ENCODE results near the gene RAB10.

The RAB10 gene

DNA sequence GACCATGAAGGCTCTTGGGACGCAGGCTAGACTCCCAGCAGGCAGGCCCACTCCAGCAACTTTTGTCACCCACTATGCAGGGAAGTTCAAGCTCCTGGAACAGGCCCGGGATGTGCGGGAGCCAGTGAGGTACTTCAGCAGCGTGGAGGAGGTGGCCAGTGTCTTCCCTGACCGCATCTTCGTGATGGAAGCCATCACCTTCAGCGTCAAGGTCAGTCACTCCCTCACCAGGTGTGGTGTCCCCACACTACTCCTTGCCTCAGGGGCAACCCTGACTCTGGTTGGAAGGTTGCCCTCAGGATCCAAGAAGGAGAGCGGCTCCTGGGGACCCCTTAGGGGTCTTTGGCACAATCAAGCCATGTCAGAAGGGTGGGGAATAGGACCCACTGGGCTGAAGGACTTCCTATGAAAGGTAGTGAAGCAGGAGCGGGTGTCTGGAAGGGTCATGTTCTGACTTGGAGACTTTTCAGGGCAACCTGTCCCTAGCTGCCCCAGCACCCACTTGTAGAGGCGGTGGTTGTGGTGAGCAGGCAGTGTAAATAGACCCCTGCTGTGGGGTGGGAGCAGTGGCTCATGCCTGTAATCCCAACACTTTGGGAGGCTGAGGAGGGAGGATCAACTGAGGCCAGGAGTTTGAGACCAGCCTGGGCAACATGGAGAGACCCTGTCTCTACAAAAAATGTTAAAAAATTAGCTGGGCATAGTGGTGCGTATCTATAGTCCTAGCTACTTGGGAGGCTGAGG lies 149.2 kb downstream of the RAB10 start:
- no peak for DNase-seq

- DNase-seq = no peak
These were observed 150.2 kb downstream of the RAB10 start for GRCh38 chr2:26184121-26184520.

DNA sequence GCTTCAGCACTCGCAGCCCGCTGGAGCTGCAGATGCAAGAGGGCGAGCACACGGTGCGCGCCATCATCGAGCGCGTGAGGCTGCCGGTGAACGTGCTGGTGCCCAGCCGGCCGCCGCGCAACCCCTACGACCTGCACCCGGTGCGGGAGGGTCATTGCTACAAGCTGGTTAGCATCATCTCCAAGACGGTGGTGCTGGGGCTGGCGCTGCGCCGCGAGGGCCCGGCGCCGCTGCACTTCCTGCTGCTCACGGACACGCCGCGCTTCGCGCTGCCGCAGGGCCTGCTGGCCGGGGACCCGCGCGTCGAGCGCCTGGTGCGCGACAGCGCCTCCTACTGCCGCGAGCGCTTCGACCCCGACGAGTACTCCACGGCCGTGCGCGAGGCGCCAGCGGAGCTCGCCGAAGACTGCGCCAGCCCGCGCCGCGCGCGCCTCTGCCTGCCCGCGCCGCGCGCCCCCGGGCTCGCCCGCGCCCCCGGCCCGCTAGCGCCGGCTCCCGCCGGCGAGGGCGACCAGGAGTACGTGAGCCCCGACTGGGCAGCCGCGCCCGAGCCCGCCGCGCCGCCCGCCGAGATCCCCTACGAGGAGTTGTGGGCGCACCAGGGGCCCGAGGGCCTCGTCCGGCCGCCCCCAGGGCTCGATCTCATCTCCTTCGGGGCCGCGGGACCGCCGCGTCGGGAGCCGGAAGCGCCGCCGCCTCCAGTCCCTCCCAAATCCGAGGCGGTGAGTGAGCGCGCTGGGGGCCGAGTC lies 150.8 kb downstream of the RAB10 start:
- peak; percentile 72 to 93 (median 74) for DNase-seq

GRCh38 chr2:26185304-26185928 lies 151.5 kb downstream of the RAB10 start:
- DNase-seq = no peak

- no peak for DNase-seq
These were observed 152.3 kb downstream of the RAB10 start for GRCh38 chr2:26185954-26186770.

Data from T-helper 2 cell (primary cell).